Naive thymus-derived CD4-positive, alpha-beta T cell (primary cell): ENCODE results near the gene DPY19L3. TPM values are rescaled to one million over a fixed set of nuclear protein-coding genes. Genes with fewer than 3 reads are reported as not detected.
"Not testable (repeated sequence)": the region's sequence is repeated elsewhere in the genome, so short reads cannot be mapped to it uniquely, and the experiment has no call there.

ENCODE experiments used
- ATAC-seq: fragments of 150-1000 bp; cut with Tn5 transposase; 2 replicates; pipeline ENCODE4 v1.10.0; 2021; ENCODE audit warnings: mild to moderate bottlenecking, moderate library complexity
- CTCF ChIA-PET: fragments of 350-600 bp; sonication (Branson Sonifier 250); formaldehyde crosslinking; loops from one replicate; lab custom pipeline; 2021; ENCODE audit warnings: antibody characterized with exemption; lab: Charles Lee
- POLR2A ChIA-PET: fragments of 350-600 bp; sonication (Branson Sonifier 250); formaldehyde crosslinking; loops from one replicate; lab custom pipeline; 2021; ENCODE audit warnings: antibody characterized with exemption, inconsistent platforms; lab: Charles Lee
- DNase-seq, 9 donors: peaks; one replicate each; pipeline versions ENCODE4 v3.0.0 to v3.0.0-alpha.2; 2020 to 2022; ENCODE audit warnings: mixed read lengths in 1 of 9
- H3K27ac ChIP-seq: one replicate; pipeline ENCODE4 v1.7.0; 2013; ENCODE audit warnings: mild to moderate bottlenecking, low read depth, low read length, moderate library complexity
- H3K27me3 ChIP-seq, 2 donors: one replicate each; pipeline ENCODE4 v1.7.0; 2013; ENCODE audit warnings: low read length in 2 of 2, mild to moderate bottlenecking in 2 of 2, moderate library complexity in 2 of 2; ENCODE audit not compliant: control insufficient read depth in 2 of 2, insufficient read depth in 2 of 2
- H3K36me3 ChIP-seq, 3 experiments: 1 replicate in 2 of 3; 2 replicates in 1 of 3; pipeline ENCODE4 v1.7.0; 2013; ENCODE audit warnings: low read length in 3 of 3, mild to moderate bottlenecking in 3 of 3, moderate library complexity in 1 of 3; ENCODE audit not compliant: insufficient read depth in 3 of 3, control insufficient read depth in 2 of 3
- H3K4me1 ChIP-seq, 2 donors: one replicate each; pipeline ENCODE4 v1.7.0; 2013; ENCODE audit warnings: low read length in 2 of 2, mild to moderate bottlenecking in 2 of 2, moderate library complexity in 1 of 2; ENCODE audit not compliant: control insufficient read depth in 2 of 2, insufficient read depth in 2 of 2
- H3K4me3 ChIP-seq: 2 replicates; pipeline ENCODE4 v1.7.0; 2013; ENCODE audit warnings: mild to moderate bottlenecking, low read length
- H3K9me3 ChIP-seq, 3 experiments: 1 replicate in 2 of 3; 2 replicates in 1 of 3; pipeline ENCODE4 v1.7.0; 2013; ENCODE audit warnings: low read length in 3 of 3; ENCODE audit not compliant: control insufficient read depth in 2 of 3
- H3K27ac Mint-ChIP-seq, 9 donors: one replicate each; pipeline ENCODE4 v1.8.0; 2020 to 2022; ENCODE audit warnings: mixed read lengths in 9 of 9, mild to moderate bottlenecking in 8 of 9, moderate library complexity in 5 of 9, inconsistent platforms in 2 of 9
- H3K27me3 Mint-ChIP-seq, 5 donors: one replicate each; pipeline ENCODE4 v1.8.0; 2021 to 2022; ENCODE audit warnings: mixed read lengths in 5 of 5, mild to moderate bottlenecking in 1 of 5
- H3K36me3 Mint-ChIP-seq, 5 donors: one replicate each; pipeline ENCODE4 v1.8.0; 2020 to 2022; ENCODE audit warnings: mixed read lengths in 5 of 5, mild to moderate bottlenecking in 3 of 5, inconsistent platforms in 1 of 5
- H3K4me1 Mint-ChIP-seq, 7 donors: one replicate each; pipeline ENCODE4 v1.8.0; 2020 to 2022; ENCODE audit warnings: mixed read lengths in 7 of 7, mild to moderate bottlenecking in 3 of 7, inconsistent platforms in 1 of 7
- H3K4me3 Mint-ChIP-seq, 10 donors: one replicate each; pipeline ENCODE4 v1.8.0; 2020 to 2022; ENCODE audit warnings: mild to moderate bottlenecking in 10 of 10, mixed read lengths in 10 of 10, moderate library complexity in 6 of 10, inconsistent platforms in 2 of 10
- H3K9me3 Mint-ChIP-seq, 11 donors: one replicate each; pipeline ENCODE4 v1.8.0; 2020 to 2022; ENCODE audit warnings: mixed read lengths in 11 of 11, mild to moderate bottlenecking in 4 of 11, inconsistent platforms in 1 of 11, moderate library complexity in 1 of 11
- intact Hi-C, 2 donors: fragments of 100-400 bp; cut with micrococcal nuclease; formaldehyde crosslinking; loops; one replicate each; pipeline ENCODE4 v1.15.1; 2023
- polyA plus RNA-seq, 2 donors: library from polyadenylated mRNA; unstranded; fragments of 300-500 nt; fragmentation: Illumina TruSeq; gene quantifications; one replicate each; pipeline ENCODE4 v1.2.3, GENCODE V29; 2021
- total RNA-seq, 6 experiments: library from RNA in 5 of 6; stranded (reverse) in 5 of 6; gene quantifications; 1 replicate in 5 of 6; 2 replicates in 1 of 6; pipeline ENCODE4 v1.2.3 and lab custom pipeline; 2021 to 2026

The DPY19L3 gene
- total and polyA plus RNA-seq, 7 experiments from 2014 or later, result 3.2 to 19.3 (median 11.9) TPM

GRCh38 chr19:32423944-32424343 is 18.4 kb downstream of the DPY19L3 start:
- H3K27me3 ChIP-seq, H3K4me3 ChIP-seq, intact Hi-C loops, CTCF ChIA-PET, H3K27ac Mint-ChIP-seq, H3K36me3 ChIP-seq, H3K4me3 Mint-ChIP-seq, H3K27me3 Mint-ChIP-seq, H3K9me3 Mint-ChIP-seq, ATAC-seq, H3K27ac ChIP-seq, H3K9me3 ChIP-seq, POLR2A ChIA-PET, DNase-seq: not testable (repeated sequence)
- peaks cover 0 to 13% of the 10 kb centered on the region in 2 donors for H3K4me1 ChIP-seq
- Mint-ChIP-seq H3K36me3 (peaks cover 3 to 17% (median 16%) of the 10 kb centered on the region in 5 donors), H3K4me1 (peaks cover 11 to 20% (median 16%) of the 10 kb centered on the region in 7 donors)

- Histone ChIP-seq H3K36me3 (no peaks in the 10 kb centered on the region), H3K4me3 (no peak overlapping the region), H3K27me3 (no peaks in the 10 kb centered on the region), H3K4me1 (peaks cover 0 to 3% of the 10 kb centered on the region in 2 donors), H3K9me3 (no peaks in the 10 kb centered on the region), H3K27ac (no peak overlapping the region)
- ATAC-seq (no peak), DNase-seq (no peak)
- no peak overlapping the region for H3K27ac Mint-ChIP-seq
- POLR2A ChIA-PET, result no interaction called here
- CTCF ChIA-PET, result no interaction called here
- H3K4me3 Mint-ChIP-seq, result no peak overlapping the region
- peaks cover under 1 to 5% (median 4%) of the 10 kb centered on the region in 7 donors for H3K4me1 Mint-ChIP-seq
- no peaks in the 10 kb centered on the region for H3K27me3 Mint-ChIP-seq
- H3K9me3 Mint-ChIP-seq, result peaks cover 0 to 1% (median 0%) of the 10 kb centered on the region in 11 donors
- H3K36me3 Mint-ChIP-seq, result peaks cover 2 to 17% (median 15%) of the 10 kb centered on the region in 5 donors
- intact Hi-C loops, result no loop called here
These were observed 22.0 kb downstream of the DPY19L3 start for GRCh38 chr19:32427536-32427935.

GRCh38 chr19:32436692-32437091 is 31.1 kb downstream of the DPY19L3 start:
- no peak for DNase-seq
- H3K27ac Mint-ChIP-seq, result no peak overlapping the region
- intact Hi-C loops, result no loop called here
- no peak for ATAC-seq
- no peaks in the 10 kb centered on the region for H3K27me3 ChIP-seq
- CTCF ChIA-PET, result no interaction called here
- no peaks in the 10 kb centered on the region for H3K27me3 Mint-ChIP-seq
- H3K36me3 Mint-ChIP-seq, result peaks cover 0 to 54% (median 25%) of the 10 kb centered on the region in 5 donors
- H3K27ac ChIP-seq, result no peak overlapping the region
- H3K36me3 ChIP-seq, result peaks cover 0 to 3% (median 0%) of the 10 kb centered on the region in 3 experiments
- no peak overlapping the region for H3K4me3 ChIP-seq
- H3K9me3 Mint-ChIP-seq, result no peaks in the 10 kb centered on the region
- H3K4me1 Mint-ChIP-seq, result no peaks in the 10 kb centered on the region
- POLR2A ChIA-PET, result no interaction called here
- no peaks in the 10 kb centered on the region for H3K9me3 ChIP-seq
- H3K4me1 ChIP-seq, result no peaks in the 10 kb centered on the region
- H3K4me3 Mint-ChIP-seq, result no peak overlapping the region

- CTCF ChIA-PET, result no interaction called here
- POLR2A ChIA-PET, result no interaction called here
- intact Hi-C loops, result no loop called here
These were observed 31.5 kb downstream of the DPY19L3 start for GRCh38 chr19:32437096-32437495.

GRCh38 chr19:32438751-32439150 is 33.2 kb downstream of the DPY19L3 start:
- intact Hi-C loops, result no loop called here
- ChIA-PET CTCF (no interaction called here), POLR2A (no interaction called here)
- Mint-ChIP-seq H3K4me1 (no peaks in the 10 kb centered on the region), H3K36me3 (peaks cover 0 to 55% (median 21%) of the 10 kb centered on the region in 5 donors), H3K9me3 (no peaks in the 10 kb centered on the region), H3K27me3 (no peaks in the 10 kb centered on the region), H3K4me3 (no peak overlapping the region), H3K27ac (no peak overlapping the region)
- Histone ChIP-seq H3K4me3 (no peak overlapping the region), H3K27me3 (no peaks in the 10 kb centered on the region), H3K27ac (no peak overlapping the region), H3K4me1 (no peaks in the 10 kb centered on the region), H3K9me3 (no peaks in the 10 kb centered on the region), H3K36me3 (peaks cover 0 to 3% (median 0%) of the 10 kb centered on the region in 3 experiments)
- ATAC-seq (no peak), DNase-seq (no peak)

More at GRCh38 chr19:32437096-32437495, 31.5 kb downstream of the DPY19L3 start:
- Mint-ChIP-seq H3K27ac (no peak overlapping the region), H3K4me3 (no peak overlapping the region), H3K27me3 (no peaks in the 10 kb centered on the region), H3K4me1 (no peaks in the 10 kb centered on the region), H3K9me3 (no peaks in the 10 kb centered on the region), H3K36me3 (peaks cover 0 to 55% (median 25%) of the 10 kb centered on the region in 5 donors)
- Histone ChIP-seq H3K36me3 (peaks cover 0 to 3% (median 0%) of the 10 kb centered on the region in 3 experiments), H3K9me3 (no peaks in the 10 kb centered on the region), H3K4me1 (no peaks in the 10 kb centered on the region), H3K27me3 (no peaks in the 10 kb centered on the region), H3K27ac (no peak overlapping the region), H3K4me3 (no peak overlapping the region)
- no peak for ATAC-seq
- DNase-seq, result no peak

- Histone ChIP-seq H3K27me3 (no peaks in the 10 kb centered on the region), H3K4me3 (no peak overlapping the region), H3K4me1 (no peaks in the 10 kb centered on the region), H3K27ac (no peak overlapping the region), H3K36me3 (no peaks in the 10 kb centered on the region), H3K9me3 (no peaks in the 10 kb centered on the region)
- Mint-ChIP-seq H3K9me3 (no peaks in the 10 kb centered on the region), H3K27ac (no peak overlapping the region), H3K27me3 (no peaks in the 10 kb centered on the region), H3K36me3 (peaks cover 0 to 29% (median 18%) of the 10 kb centered on the region in 5 donors), H3K4me1 (no peaks in the 10 kb centered on the region), H3K4me3 (no peak overlapping the region)
- intact Hi-C loops, result no loop called here
- POLR2A ChIA-PET, result interaction anchor here (0.6 kb wide), 1 partner anchor 107 kb away, joined by 3 read pairs; no protein-coding TSS in a partner anchor
- ATAC-seq (no peak), DNase-seq (no peak)
- CTCF ChIA-PET, result no interaction called here
These were observed 37.1 kb downstream of the DPY19L3 start for GRCh38 chr19:32442650-32443049.

GRCh38 chr19:32447534-32447933 is 42.0 kb downstream of the DPY19L3 start:
- H3K27ac ChIP-seq, intact Hi-C loops, H3K4me1 Mint-ChIP-seq, H3K9me3 ChIP-seq, H3K27me3 ChIP-seq, H3K27ac Mint-ChIP-seq, CTCF ChIA-PET, H3K27me3 Mint-ChIP-seq, DNase-seq, H3K4me1 ChIP-seq, H3K9me3 Mint-ChIP-seq, POLR2A ChIA-PET, ATAC-seq, H3K4me3 Mint-ChIP-seq, H3K4me3 ChIP-seq, H3K36me3 ChIP-seq: not testable (repeated sequence)
- peaks cover 0 to 16% (median 0%) of the 10 kb centered on the region in 5 donors for H3K36me3 Mint-ChIP-seq
